Melanocyte of skin (primary cell): ENCODE measurements around the gene ELOVL6. TPM values are rescaled to one million over a fixed set of nuclear protein-coding genes. Genes with fewer than 3 reads are reported as not detected.

ENCODE experiments used
- total RNA-seq, 2 donors: library from RNA; depleted of rRNA; stranded (reverse); fragments of >200 nt; gene quantifications; 2 replicates each; pipeline ENCODE4 v1.2.3, GENCODE V29; 2012

The ELOVL6 gene, protein sequence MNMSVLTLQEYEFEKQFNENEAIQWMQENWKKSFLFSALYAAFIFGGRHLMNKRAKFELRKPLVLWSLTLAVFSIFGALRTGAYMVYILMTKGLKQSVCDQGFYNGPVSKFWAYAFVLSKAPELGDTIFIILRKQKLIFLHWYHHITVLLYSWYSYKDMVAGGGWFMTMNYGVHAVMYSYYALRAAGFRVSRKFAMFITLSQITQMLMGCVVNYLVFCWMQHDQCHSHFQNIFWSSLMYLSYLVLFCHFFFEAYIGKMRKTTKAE
- total RNA-seq: 10 to 100 TPM; 15.8 to 33.6 TPM

GRCh38 chr4:110198435-110199416 lies at the start of gene ELOVL6:
Gene ELOVL6, minus strand, starts transcription at chr4:110198615. Its CDS starts 280 bp downstream, at chr4:110198335.

